Measurements from ENCODE around the gene COL16A1.
A peak's percentile ranks its signal among the peaks of the same experiment; 100 is the strongest.

COL16A1 gene

DNA sequence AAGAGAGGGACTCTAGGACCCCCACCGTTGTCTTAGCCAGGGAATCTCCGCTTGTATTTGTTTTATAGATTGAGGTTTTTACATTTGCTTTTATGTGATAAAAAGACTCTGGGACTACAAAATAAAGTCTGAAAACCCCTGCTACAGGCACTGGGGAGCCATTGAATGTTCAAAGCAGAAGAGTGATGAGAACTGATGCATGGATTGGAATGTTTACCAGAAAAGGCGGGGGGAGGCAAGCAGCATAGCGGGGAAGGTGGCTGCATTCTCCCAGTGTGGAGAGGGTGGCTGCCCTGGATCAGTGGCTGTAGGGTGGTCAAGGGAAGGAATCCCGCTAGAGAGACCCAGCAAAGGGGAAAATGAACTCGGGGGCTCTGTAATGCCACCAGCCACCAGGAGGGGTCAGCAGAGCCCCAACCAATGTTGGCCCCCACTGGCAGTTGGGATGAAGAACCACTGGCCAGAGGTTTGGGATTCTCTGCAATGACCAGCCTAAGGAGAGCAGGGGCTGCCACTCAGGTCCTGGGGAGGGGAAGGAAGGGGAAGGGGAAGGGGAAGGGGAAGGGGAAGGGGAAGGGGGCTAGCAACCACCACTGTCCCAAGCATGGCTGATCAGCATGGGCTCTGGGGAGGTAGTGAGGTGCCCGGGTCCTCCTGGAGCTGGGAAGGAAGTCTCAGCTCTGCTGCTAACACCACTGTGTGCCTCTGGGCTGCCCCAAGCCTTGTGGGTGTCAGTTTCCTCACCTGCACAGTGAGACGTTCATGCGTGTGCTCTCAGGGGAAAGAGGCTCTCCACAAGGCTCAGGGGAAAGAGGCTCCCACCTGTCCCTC lies 40.0 kb downstream of the COL16A1 start:
- peak; percentile 57 for DNase-seq

- DNase-seq = no peak
These were observed 41.4 kb downstream of the COL16A1 start for GRCh38 chr1:31662463-31662862.

DNA sequence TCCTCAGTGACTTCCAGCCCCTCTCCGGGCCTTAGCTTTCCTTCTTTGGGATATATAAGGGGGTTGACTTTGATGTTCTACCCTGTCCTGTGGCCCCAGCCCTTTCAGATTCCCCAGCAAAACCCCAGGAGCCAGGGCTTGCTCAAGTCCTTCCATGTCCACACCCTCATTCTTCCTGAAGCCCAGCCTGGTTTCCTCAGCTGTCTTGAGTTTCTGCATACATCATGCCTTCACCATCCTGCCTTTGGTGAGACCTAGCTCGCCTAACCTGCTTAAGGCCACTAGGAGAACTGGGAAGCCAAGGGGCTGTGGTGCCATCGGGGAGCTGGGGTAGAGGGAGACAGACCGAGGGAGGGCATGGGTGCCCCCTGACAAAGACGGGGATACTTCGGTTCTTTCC lies 42.0 kb downstream of the COL16A1 start:
- no peak for DNase-seq

- DNase-seq = no peak
These were observed 42.9 kb downstream of the COL16A1 start for GRCh38 chr1:31660871-31661455.

DNA sequence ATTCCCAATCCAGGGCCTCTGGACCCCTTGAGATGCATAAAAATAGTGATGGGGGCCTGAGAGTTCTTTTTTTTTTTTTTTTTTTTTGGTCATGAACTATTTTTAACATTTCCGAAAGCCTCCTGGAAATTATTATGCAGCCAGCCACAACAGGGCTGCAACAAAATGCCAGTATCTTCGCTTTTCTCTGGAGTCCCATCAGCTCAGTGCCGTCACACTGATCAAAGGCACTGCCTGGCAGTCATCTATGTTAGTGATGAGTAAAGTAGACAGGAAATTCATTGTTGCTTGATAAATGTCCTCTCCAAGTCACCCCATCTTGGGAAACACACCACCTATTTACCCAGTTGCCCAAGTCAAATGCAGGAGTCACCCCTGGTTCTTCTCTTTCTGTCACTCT lies 43.9 kb downstream of the COL16A1 start:
- no peak for DNase-seq

- DNase-seq = no peak
These were observed 45.1 kb downstream of the COL16A1 start for GRCh38 chr1:31658721-31659120.

DNA sequence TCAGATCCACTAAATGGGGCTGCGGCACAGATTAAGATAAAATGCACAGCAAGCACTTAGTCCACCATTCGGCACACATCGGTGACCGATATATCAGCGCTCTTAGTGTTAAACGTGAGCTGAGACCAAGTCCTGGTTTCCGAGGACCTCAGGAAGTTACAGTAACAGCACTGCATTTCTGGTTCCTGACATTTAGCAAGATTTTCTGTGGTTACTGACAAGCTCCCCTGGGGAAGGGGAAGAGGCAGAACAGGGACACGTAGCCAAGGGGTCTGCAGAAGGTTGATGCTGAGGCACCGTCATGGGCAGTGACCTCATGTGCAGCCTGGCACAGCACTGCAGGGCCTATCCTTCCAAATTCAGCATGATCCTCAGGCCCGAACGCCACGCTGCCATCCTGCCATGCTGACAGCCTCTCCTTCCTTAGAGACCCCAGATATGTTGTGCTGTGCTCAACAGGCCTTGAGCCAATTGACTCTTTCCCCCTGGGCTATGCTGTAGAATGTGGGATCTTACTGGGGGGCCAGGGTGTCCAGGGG lies 45.8 kb downstream of the COL16A1 start:
- DNase-seq = no peak

DNA sequence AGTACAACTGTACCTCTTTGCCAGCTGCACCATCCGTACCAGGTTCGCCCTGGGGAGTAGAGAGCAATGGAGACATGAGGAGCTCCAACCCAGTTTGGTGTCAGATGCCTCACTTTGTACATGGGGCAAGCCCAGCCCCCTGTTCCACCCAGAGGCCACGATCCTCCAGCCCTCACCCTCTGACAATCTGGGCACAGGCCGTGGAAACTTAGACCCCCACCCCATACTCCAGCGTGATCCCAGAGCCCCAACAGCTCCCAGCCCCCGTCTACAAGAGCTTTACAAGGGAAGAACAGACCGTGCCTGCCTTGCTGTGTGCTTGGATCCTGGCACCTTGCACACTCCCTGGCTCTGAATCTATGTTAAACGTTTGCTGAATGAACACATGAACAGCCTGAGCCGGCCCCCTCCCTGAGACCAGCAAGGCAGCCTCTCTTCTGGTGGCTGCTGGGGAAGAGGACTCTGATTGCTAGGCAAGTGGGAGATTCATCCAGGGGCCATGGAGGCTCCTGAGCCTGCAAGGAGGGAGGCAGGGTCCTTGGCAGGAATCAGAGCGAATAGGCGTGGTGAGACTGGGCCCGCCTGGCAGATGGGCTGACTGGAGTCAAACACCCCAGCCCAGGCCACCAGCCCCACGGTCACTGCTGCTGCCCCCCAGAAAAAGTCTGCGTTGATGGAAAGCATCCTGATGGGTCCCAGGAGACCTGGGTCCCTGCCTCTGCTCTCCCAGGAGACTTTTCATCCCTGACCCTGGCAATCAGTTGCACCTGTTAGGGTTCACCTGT lies 46.6 kb downstream of the COL16A1 start:
- DNase-seq = no peak

GRCh38 chr1:31655756-31656155 lies 48.1 kb downstream of the COL16A1 start:
- no peak for DNase-seq

- DNase-seq = no peak
These were observed 48.7 kb downstream of the COL16A1 start for GRCh38 chr1:31655104-31655503.

- DNase-seq = no peak
These were observed 49.4 kb downstream of the COL16A1 start for GRCh38 chr1:31654474-31654776.

GRCh38 chr1:31653717-31654473 lies 49.9 kb downstream of the COL16A1 start:
- DNase-seq = no peak

DNA sequence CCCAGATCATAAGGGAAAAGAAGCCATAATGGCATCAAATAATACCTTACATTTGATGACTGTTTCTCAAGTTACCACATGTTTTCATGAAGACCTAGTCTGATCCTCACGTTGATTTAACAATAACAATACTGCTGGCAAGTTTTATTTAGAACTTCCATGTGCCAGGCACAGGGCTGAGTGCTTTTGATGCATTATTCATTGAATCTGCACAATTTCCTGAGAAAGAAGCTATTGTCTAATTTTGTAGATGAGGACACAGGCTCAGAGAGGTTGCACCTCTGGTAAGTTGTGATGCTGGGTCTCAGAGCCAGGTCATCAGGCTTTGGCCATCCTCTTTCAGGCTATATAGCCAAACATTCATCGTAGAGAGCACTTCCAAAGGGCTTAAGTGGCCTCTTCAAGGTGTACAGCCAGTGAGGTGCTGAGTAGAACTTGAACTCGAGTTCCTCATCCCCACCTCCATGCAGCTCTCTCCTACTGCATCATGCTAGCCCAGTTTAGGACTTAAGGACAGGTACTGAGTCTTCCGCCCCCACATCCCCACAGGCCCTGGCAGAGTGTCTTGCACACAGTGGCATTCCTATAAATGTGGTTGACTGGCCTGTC lies 50.8 kb downstream of the COL16A1 start:
- no peak for DNase-seq

GRCh38 chr1:31651766-31652165 lies 52.1 kb downstream of the COL16A1 start:
- DNase-seq = no peak

DNA sequence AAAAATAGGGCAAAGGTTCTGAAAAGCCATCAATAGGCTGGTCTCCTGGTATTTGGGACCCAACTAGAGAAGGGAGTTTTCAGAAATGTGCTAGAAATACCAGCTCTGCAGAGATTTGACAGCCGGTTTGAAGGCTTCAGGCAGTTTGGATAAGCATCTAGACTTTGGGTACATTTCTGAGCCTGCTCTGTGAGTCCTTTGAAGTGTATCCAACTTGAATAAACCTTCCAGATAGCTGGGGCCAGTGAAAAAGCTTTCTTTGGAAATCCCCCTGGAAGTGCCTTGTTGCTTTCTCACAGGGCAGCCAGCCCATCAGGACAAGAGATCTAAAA lies 52.8 kb downstream of the COL16A1 start:
- no peak for DNase-seq

DNA sequence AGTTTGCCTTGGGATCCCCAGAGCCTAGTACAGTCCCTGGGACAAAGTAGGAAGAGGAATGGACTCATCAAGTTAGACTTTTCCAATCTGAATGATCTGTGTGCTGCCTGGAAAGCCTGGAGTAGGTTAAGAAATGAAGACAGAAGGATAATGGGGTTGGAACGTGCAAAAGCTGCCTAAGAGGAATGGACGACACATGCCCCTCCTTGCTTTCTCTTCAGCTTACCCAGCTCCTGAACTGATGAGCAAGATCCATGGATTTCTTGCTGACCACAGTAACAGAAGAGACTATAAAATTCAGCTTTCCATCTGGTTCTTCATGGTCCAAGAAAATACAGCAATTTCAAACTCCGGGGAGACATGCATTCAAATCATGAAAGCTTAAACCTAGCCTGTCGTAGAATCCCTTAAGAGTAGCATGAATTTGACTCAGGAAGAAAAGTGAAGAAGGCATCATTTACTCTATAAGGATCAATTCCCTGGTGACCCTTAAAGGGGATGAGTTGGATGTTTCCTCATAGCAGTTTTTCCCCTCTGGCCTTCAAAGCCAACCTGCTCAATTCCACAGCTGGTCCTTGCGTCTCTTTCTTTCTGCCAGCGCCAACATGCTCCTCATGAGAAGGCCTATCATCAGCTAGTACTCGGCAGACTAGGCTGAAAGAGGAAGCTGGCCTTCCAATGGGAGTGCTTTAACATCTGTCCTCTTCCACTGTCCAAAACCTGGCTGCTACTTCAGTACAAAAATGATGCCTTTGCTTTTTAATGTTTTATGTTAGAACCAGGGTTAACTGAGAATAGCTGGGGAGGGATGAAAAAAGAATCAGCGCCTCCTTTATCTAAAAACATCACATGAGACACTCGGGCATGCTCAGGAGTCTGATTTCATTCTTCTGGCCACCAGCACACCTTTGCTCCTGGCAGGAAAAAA lies 53.4 kb downstream of the COL16A1 start:
- no peak for DNase-seq

DNA sequence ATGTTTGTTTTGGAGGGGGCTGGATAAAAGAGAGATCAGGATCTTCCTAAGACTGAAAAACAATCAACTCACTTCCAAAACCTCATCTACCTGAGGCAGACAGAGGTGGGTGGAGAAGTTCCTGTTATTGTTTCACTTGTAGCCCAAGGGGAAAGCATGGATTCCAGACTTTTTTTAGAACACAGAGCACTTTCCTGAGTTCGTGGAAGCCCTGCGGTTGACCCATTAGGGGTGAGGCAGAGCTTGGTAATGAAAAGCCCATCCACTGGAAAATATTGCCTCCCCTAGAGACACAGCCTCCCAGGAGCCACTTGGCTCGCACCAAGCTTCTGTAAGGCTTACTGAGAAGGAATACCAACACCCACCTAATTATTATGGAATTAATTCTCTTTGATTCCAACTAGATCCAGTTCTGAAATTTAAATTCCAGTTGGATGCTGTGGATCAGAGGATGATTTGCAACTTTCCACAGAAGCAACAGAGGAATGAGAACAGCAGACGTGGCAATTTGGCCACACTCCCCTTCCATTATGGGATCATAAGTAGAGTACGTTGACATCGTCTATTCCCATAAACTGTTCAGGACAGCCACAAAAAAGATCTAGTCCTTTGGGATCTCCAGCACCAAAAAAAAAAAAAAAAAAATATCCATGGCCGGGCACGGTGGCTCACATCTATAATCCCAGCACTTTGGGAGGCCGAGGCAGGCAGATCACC lies 55.0 kb downstream of the COL16A1 start:
- no peak for DNase-seq

DNA sequence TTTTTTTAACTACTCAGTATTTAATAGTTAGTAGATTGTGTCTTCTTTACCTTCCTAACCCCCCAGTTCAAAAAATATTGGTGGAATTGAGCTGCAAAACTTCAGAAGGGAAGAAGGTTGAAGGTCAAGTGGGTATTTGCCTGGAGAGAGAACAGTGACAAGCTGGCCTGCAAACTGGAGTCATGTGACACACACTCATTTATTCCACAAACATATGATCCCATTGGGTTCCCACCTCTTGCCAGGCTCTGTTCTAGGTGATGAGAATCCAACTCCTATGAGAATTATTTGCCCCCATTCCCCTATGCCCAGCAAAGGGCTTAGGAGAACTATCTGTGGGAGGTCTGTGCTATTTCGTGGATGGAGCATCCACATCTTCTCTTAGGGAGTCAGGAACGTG lies 55.6 kb downstream of the COL16A1 start:
- DNase-seq = no peak

DNA sequence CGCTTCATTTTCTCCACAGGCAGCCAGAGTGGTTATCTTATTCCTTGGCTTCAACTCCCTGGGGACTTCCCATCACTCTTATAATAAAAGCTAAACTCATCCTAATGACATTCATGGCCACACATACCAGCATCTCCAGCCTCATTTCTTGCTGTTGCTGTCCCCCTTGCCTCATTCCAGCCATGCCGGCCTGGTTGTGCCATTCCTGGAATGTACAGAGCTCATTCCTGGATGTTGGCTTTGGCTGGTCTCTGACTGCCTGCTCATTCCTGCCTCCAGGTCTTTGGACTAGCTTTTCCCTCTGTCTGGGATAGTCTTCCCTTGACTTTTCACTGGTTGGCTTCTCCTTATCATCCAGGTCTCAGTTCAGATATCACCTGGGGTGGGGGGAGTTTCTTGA lies 56.7 kb downstream of the COL16A1 start:
- no peak for DNase-seq

DNA sequence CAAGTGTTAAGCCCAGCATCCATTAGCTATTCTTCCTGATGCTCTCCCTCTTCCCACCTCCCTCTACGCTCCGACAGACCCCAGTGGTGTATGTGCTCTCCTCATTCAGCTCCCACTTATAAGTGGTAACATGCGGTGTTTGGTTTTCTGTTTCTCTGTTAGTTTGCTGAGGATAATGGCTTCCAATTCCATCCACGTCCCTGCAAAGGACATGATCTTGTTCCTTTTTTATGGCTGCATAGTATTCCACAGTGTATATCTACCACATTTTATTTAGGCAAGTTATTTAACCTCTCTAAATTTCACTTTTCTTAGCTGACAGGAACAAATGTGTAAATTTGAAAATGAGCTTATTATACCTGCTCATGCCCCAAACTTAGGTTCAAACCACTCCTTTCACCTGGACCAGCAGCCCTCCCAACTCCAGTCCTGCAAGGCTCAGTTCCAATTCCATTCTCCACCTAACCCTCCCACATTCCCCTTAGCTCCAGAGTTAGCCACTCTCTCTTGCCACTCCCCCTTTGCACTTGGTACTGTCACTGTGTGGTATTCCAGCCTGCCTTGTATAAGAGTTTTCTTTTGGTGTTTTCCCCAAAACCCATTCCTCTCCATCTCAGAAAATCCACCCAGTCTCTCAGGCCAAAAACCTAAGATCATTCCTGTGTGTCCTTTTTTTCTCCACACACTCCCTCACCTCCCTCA lies 57.4 kb downstream of the COL16A1 start:
- no peak for DNase-seq

DNA sequence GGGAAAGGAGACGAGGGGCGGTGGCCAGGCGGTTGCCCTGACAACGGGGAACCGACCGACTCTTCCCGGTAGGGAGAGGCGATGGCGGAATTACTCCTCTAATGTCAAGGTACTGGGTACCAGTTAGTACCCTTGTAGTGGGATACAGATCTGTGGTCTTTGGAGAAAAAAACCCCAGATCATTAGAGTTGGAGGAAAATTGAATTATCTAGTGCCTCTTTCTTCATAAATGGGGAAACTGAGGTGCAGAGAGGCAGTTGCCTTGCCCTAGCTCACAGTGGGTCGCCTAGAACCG lies 58.6 kb downstream of the COL16A1 start:
- DNase-seq = no peak
